ENCODE results near the gene LAMP1.
"Not testable (repeated sequence)": the region's sequence is repeated elsewhere in the genome, so short reads cannot be mapped to it uniquely, and the experiment has no call there.

The LAMP1 gene

GRCh38 chr13:113325779-113326178, 28.7 kb downstream of the LAMP1 start:
- DNase-seq = no peak

GRCh38 chr13:113327391-113327765, 30.3 kb downstream of the LAMP1 start:
- DNase-seq = peak in 2 of 56 donors; percentile 17 to 28

DNA sequence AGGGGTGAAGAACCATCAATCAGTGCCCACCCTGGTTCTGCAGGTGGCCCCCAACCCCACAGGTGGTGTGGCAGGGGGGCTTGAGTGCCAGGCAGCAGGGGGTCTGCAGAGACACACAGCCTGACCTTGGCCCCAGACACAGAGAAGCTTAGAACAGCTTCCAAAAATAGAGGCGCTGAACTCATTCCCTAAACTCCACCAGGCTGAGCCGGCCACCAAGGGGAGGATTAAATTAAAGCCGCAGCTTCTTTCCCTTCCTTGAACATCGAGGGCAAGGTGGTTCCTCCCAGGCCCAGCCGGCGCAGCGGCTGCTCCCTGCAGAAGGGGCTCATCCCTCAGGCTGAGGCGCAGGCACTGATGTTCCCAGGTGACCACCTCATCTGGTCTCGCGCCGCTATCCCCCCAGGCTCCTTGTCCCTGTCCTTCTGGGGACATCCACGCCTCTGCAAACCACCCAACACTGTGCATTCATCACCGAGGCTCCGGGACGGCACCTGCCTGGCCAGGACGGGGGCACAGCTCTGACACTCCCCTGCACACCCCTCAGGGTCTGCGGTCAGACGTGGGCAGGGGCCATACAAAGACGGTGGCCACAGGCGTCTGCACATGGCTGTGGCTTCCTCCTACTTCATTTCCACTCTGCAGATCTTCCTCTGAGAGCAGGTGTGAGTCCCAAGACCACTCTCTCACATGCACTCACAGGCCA, 30.9 kb downstream of the LAMP1 start:
- DNase-seq = no peak

DNA sequence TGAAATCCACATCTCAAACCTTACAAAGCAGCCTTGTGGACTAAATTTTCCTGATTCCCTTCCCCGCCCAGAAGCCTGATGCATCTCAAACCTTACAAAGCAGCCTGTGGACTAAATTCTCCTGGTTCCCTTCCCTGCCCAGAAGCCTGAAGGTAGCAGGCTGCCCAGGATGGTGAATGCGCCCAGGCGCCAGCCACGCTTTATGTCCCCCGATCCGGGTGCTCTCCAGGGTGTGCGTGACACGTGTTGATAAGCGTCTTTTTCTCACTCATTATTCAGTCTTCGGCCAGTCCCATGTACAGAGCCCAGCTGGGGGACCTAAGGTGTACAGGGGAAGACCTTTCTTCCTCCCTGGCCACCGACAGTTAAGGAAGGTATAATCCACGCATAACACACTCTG, 31.8 kb downstream of the LAMP1 start:
- no peak for DNase-seq

DNA sequence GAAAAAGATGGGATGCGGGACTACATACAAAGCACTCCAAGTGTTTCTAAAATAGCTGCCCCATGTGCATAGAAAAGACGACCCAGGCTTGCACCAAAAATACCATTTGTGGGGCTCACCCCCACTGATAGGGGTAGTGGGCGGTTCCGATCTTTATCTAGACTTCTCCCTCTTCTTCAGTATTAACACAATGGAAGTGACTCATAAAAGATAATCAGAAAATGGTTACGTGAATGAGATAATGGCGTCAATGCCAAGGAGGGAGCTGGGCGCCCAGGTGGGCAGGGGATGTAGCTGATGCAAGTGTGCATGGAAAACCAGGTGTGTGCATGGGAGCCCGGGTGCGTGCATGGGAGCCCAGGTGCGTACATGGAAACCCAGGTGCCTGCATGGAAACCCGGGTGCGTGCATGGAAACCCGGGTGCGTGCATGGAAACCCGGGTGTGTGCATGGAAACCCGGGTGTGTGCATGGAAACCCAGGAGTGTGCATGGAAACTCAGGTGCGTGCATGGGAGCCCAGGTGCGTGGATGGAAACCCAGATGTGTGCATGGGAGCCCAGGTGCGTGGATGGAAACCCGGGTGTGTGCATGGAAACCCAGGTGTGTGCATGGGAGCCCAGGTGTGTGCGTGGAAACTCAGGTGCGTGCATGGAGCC, 32.7 kb downstream of the LAMP1 start:
- DNase-seq = peak in 3 of 56 donors; percentile 14 to 46 (median 18)

- DNase-seq = no peak
Observed at GRCh38 chr13:113332615-113333014, 35.6 kb downstream of the LAMP1 start.

GRCh38 chr13:113333076-113333475, 36.0 kb downstream of the LAMP1 start:
- no peak for DNase-seq

DNA sequence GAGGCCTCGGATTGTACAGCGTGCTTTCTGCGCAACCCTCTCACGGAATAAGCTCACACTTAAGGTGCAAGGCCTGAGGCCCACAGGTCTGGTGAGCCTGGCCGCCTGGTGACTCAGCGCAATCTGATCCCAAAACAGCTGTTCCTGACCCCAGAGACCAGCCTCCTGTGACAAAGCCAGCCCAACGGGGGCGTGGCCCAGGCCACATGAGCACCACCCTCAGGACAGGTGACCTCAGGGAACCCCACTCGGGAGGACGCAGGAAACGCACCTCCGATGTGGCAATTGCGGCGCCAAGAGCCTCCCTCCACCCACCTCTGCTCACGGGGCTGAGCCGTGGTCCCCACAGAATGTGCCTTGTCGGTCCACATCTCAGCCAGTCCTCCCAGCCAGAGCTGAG, 40.5 kb downstream of the LAMP1 start:
- no peak for DNase-seq

DNA sequence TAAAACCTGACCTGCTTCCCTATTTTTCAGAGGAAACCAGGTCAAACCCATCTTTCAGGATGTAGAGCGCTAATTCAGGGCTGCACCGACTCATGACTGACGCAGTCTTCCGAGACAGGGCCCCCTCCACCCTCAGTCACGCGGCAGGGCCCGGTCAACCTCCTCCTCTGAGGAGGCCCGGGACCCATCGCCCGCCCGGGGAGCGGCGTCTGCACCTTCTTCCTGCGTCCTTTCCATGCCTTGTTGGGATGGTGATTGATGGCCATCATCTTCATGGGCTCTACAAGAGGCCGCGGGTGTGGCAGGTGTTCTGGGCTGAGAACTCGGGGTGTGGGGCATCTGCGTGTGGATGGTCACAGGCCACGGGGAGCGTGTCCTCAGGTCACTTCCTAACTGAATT, 40.9 kb downstream of the LAMP1 start:
- DNase-seq = no peak

- DNase-seq = no peak
Observed at GRCh38 chr13:113338451-113338850, 41.4 kb downstream of the LAMP1 start.

DNA sequence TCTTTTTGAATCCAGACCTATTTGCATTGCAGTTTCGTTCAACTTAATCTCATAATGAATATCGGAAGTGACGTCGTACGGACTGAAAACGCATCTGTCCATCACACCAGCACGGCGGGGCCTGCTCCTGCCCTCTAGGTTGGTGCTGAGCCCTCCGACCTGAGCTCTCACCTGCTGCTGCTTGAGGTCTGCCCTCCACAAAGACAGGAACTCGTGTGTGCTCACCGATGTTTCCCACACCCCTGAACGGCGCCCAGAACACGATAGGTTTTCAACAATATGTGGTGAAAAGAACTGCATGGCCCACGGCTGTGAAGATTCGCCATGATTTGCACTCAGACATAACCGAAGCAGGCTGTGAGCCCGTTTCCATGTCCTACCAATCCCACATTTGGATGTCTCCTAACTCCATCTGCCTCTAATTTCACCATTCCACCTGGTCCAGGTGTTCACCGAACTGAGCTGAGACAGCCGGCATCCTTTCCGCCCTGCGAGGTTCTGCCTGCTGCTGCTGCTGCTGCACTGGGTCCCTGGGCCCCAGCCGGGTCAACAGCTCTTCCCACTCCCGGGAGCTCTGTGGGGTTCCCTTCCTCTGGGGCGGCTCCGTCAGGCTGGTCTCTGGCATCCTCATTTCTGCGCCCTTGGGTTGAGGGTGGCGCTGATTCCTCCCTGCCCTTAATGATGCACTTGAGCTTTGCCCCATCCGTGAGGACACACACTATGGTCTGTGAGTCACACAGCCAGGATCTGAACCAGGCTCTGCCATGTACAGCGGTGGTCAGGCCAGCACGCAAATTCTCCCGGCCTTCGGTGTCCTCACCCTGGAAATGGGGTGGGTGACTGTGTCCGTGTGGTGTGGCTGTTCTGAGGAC, 46.0 kb downstream of the LAMP1 start:
- no peak for DNase-seq

DNA sequence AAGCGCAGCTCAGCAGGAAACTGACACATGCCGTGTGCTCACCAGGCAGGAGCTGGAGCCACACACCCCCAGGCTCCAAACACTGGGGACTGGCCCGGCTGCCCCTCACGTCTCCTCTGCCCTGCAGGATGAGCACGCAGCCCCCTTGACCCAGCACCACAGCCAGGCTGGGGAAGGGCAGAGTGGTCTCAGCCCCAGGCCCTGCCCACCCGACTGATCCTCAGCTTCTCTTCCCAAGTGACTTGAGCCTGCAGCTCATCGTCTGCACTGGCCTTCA, 46.6 kb downstream of the LAMP1 start:
- DNase-seq = no peak

GRCh38 chr13:113345486-113345885, 48.4 kb downstream of the LAMP1 start:
- no peak for DNase-seq

DNA sequence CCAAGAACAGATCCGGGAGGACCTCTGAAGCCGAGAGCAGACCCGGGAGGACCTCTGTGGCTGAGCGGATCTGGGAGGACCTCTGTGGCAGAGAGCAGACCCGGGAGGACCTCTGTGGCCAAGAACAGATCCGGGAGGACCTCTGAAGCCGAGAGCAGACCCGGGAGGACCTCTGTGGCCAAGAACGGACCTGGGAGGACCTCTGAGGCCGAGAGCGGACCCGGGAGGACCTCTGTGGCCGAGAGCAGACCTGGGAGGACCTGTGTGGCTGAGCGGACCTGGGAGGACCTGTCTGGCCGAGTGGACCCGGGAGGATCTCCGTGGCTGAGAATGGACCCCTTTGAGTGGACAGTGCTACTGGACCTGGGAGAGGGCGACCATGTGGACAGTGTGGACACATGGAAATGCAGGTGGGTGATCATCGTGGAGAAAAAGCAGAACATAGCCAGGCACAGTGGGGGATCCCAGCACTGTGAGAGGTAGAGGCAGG, 50.7 kb downstream of the LAMP1 start:
- not testable (repeated sequence) for DNase-seq

DNA sequence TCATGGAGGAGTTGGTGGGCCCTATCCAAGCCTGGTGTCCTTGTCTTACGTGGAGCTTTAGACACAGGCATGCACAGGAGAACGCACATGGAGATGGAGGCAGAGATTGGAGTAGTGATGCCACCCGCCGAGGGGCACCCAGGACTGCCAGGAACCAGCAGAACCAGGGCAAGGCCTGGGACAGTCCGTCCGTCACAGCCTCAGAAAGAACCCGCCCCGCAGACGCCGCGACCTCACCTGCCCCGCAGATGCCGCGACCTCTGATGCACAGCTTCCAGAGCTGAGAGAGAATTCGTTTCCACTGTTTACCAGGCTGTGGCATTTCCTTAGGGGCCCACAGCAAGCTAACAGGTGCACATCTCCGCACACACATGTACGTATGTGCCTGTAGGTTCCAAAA, 51.6 kb downstream of the LAMP1 start:
- no peak for DNase-seq

DNA sequence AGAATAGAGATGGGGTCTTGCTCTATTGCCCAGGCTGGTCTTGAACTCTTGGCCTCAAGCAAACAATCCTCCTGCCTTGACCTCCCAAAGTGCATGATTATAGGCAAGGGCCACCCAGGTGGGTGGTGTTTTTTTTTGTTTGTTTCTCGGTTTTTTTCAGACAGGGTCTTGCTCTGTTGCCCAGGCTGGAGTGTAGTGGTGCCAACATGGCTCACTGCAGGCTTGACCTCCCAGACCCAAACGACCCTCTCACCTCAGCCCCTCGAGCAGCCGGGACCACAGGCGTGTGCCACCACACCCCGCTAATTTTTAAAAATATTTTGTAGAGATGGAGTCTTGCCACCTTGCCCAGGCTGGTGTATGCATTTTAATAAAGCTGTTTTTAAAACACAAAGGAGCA, 52.0 kb downstream of the LAMP1 start:
- DNase-seq = no peak

DNA sequence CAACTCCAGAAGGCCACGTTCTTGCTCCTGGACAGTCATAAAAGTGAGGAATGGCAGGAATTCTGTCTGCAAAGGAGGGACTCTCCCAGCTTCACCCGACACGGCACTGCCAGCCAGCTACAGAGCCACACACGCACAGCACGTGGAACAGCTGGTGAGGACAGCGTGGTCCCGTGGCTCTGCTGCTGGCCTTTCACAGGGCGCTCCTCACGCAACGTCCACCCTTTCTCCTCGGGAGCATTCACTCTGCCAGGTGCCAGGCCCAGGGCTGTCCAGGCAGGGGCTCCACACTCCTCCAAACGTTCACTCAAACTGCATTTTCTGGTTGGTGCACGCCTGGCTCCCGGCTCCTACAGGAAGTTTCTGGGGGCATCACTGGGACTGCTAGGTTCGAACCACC, 52.5 kb downstream of the LAMP1 start:
- DNase-seq = no peak

DNA sequence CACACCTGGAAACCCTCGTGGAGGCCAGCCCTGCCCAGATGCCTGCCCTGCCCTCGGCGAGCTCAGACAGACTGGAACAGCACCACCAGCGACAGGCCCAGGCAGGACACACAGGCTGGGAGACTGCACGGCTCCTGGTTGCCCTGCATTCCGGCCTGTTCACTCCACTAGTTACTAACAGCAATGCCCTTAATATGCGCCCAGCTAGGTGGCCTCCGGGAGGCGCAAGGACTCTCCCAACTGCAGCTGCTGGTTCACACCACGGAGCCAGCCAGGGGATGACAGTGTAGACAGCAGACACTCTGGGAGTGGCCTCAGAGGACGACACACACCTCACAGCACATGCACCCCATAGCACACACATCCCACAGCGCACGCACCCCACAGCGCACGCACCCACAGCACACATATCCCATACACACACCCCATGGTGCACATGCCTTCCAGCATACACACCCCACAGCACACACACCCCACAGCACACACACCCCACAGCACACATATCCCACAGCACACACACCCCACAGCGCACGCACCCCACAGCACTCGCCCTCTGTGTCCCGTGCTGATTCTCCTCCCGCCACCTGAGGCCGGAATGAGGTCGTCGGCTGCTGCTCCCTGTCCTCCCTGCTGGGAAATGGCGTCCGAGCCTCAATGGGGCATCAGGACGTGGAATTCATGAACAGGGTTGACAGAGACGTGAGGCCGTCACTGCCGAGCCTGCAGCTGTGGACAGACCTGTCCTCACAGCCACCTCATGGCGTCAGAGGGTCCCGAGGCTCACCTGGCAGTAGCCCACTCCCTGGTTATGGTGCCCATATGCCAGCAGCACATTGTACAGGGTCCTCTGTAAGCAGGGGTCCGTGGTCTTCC, 53.3 kb downstream of the LAMP1 start:
- no peak for DNase-seq

GRCh38 chr13:113350938-113351335, 53.9 kb downstream of the LAMP1 start:
- DNase-seq = no peak

DNA sequence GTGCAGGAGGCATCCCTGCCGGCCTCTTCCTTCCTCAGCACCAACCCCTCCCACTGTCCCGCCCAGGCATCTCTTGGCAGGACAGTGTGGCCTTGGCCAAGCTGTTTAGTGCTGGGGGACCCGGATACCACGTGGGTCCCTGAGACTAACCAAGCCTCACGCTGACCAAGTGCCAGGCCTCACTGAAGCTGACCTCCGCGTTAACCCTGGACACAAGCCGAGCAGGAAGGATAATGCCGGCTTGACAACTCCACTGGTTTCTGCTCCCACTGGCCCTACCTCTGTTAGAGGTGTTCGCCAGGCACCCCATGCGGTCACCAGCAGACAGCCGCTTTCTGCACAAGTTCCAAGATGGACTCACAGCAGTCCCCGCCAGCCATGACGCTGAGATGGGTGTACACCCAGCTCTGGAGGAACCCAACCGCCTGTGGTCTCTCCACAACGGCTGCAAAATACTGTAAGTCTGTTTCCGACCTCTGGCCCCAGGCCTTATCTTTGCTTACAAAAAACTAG, 54.5 kb downstream of the LAMP1 start:
- no peak for DNase-seq

GRCh38 chr13:113353254-113353653, 56.2 kb downstream of the LAMP1 start:
- DNase-seq = no peak

All from nucleus accumbens (tissue), 56 donors.